Psoas muscle (tissue), 8 donors: ENCODE data around the gene ARMC10. TPM values are rescaled to one million over a fixed set of nuclear protein-coding genes. Genes with fewer than 3 reads are reported as not detected.
"Not testable (repeated sequence)": the region's sequence is repeated elsewhere in the genome, so short reads cannot be mapped to it uniquely, and the experiment has no call there.

Experiments
- ATAC-seq, 4 donors: fragments of 200-7000 bp; cut with Tn5 transposase; one replicate each; pipeline ENCODE4 v1.9.1; 2020; ENCODE audit warnings: moderate library complexity in 3 of 4, mild to moderate bottlenecking in 2 of 4
- DNase-seq, 2 donors: peaks; one replicate each; pipeline ENCODE4 v3.0.0-alpha.2; 2020
- H3K27ac ChIP-seq: fragments of 200-600 bp; one replicate; pipeline ENCODE4 v1.8.0; 2022
- H3K27me3 ChIP-seq, 3 donors: fragments of 200-600 bp in 1 of 3; one replicate each; pipeline versions ENCODE4 v1.6.1 to v1.8.0; 2013 to 2022; ENCODE audit warnings: low read length in 2 of 3, mild to moderate bottlenecking in 2 of 3, moderate library complexity in 1 of 3; ENCODE audit not compliant: insufficient read depth in 3 of 3
- H3K36me3 ChIP-seq, 2 donors: fragments of 200-600 bp in 1 of 2; one replicate each; pipeline versions ENCODE4 v1.6.1 to v1.8.0; 2013 to 2022; ENCODE audit warnings: low read depth in 1 of 2, mild to moderate bottlenecking in 1 of 2, moderate library complexity in 1 of 2; ENCODE audit not compliant: insufficient read depth in 1 of 2
- H3K4me1 ChIP-seq: fragments of 200-600 bp; one replicate; pipeline ENCODE4 v1.8.0; 2022
- H3K4me3 ChIP-seq: fragments of 200-600 bp; one replicate; pipeline ENCODE4 v1.8.0; 2022; ENCODE audit warnings: mild to moderate bottlenecking
- H3K9me3 ChIP-seq: fragments of 200-600 bp; one replicate; pipeline ENCODE4 v1.8.0; 2022
- WGBS, 3 donors: extraction: QIAGEN DNeasy Blood & Tissue Kit; methylation state at CpG; one replicate each; pipeline versions ENCODE4 v1.1.6 to v1.1.7; 2013; 5-methylcytosine and 5-hydroxymethylcytosine counted together
- intact Hi-C, 2 donors: fragments of 100-400 bp; cut with DNase I; formaldehyde crosslinking; loops; one replicate each; pipeline versions ENCODE4 v1.11.0 to v1.14.2; 2022
- polyA plus RNA-seq, 3 donors: library from polyadenylated mRNA; stranded (reverse); fragments of 200-250 nt; gene quantifications; one replicate each; pipeline ENCODE4 v1.2.3, GENCODE V29; 2013
- total RNA-seq, 4 donors: library from RNA; stranded (reverse); fragmentation: NEBNext Ultra II Directional in 2 of 4; extraction: Animal tissue kit (Norgen Biotek cat#: 25700) in 2 of 4; gene quantifications; one replicate each; pipeline versions ENCODE4 v1.2.1 to v1.2.4, GENCODE V29; 2021 to 2023
- TF ChIP-seq, protein P1 (sequence below): fragments of 200-600 bp; IDR thresholded peaks from one replicate; pipeline ENCODE4 v1.8.0; 2022; ENCODE audit warnings: antibody characterized with exemption
- donor health status: healthy with polysubstance abuse.
- donor health status: DM: no; HTN: no; CAD: no; lungs with moderate emphysema.
- donor health status: Bipolar disorder and iron deficiency.
- donor health status: healthy.
- donor health status: DM: yes; HTN: yes; CAD: no.
- donor health status: DM: no; HTN: no; CAD: no.
- donor health status: DM: no; HTN: no; CAD: no.
- donor health status: DM: yes; HTN: yes; CAD: no.

The ARMC10 gene
- total and polyA plus RNA-seq, 7 donors, result 12.6 to 26.0 (median 23.9) TPM

DNA sequence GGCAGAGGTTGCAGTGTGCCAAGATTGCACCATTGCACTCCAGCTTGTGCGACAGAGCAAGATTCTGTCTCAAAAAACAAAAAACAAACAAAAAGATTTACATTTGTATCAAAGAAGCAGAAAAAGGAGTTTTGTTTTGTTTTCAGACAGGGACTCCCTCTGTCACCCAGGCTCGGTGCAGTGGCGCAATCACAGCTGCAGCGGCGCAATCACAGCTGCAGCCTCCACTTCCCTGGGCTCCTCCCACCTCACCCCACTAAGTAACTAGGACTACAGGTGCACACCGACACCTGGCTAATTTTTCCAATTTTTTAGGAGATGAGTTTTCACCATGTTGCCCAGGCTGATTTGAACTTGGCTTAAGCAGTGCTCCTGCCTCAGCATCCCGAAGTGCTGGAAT, 1.8 kb downstream of the ARMC10 start:
- Histone ChIP-seq H3K9me3 (no peaks in the 10 kb centered on the region), H3K4me3 (no peak overlapping the region), H3K27me3 (no peaks in the 10 kb centered on the region), H3K36me3 (peaks cover 0 to 1% of the 10 kb centered on the region in 2 donors), H3K4me1 (peaks cover 19% of the 10 kb centered on the region), H3K27ac (no peak overlapping the region)
- ATAC-seq, result no peak
- TF ChIP-seq, protein P1, sequence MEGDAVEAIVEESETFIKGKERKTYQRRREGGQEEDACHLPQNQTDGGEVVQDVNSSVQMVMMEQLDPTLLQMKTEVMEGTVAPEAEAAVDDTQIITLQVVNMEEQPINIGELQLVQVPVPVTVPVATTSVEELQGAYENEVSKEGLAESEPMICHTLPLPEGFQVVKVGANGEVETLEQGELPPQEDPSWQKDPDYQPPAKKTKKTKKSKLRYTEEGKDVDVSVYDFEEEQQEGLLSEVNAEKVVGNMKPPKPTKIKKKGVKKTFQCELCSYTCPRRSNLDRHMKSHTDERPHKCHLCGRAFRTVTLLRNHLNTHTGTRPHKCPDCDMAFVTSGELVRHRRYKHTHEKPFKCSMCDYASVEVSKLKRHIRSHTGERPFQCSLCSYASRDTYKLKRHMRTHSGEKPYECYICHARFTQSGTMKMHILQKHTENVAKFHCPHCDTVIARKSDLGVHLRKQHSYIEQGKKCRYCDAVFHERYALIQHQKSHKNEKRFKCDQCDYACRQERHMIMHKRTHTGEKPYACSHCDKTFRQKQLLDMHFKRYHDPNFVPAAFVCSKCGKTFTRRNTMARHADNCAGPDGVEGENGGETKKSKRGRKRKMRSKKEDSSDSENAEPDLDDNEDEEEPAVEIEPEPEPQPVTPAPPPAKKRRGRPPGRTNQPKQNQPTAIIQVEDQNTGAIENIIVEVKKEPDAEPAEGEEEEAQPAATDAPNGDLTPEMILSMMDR, result no peak
- peak in 1 of 2 donors; percentile 30 for DNase-seq
- intact Hi-C loops, result no loop called here
- WGBS, 3 donors, result 90 to 95% (median 90%) methylated on average over 7 of the region's 7 CpGs

DNA sequence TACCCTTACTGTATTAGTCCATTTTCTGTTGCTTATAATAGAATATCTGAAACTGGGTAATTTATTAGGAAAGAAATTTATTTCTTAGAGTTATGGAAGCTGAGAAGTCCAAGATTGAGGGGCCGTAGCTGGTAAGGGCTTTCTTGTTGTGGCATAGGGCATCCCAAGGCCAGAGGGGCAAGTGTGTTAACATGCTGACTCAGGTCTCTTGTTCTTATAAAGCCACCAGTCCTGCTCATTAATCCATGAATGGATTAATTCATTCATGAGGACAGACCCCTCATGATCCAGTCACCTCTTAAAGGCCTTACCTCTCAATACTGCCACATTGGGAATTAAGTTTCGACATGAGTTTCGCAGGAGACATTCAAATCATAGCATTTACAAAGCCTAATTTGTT, 2.4 kb downstream of the ARMC10 start:
- Histone ChIP-seq H3K27ac (no peak overlapping the region), H3K9me3 (no peaks in the 10 kb centered on the region), H3K36me3 (peaks cover 0 to 7% of the 10 kb centered on the region in 2 donors), H3K4me3 (no peak overlapping the region), H3K27me3 (no peaks in the 10 kb centered on the region), H3K4me1 (peaks cover 19% of the 10 kb centered on the region)
- TF ChIP-seq, protein P1, result no peak
- ATAC-seq (no peak), DNase-seq (no peak)
- intact Hi-C loops, result no loop called here
- 96 to 98% (median 96%) methylated on average over 3 of the region's 3 CpGs for WGBS, 3 donors

DNA sequence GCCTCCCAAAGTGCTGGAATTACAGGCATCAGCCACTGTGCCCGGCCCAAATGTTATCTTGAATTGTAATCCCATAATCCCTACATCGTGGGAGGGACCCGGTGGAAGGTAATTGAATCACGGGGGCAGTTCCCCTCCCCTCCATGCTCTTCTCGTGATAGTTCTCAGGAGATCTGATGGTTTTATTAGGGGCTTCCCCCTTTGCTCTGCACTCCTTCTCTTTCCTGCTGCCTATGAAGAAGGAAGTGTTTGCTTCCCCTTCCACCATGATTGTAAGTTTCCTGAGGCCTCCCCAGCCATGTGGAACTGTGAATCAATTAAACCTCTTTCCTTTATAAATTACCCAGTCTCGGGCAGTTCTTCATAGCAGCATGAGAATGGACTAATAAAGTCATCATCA, 3.3 kb downstream of the ARMC10 start:
- intact Hi-C loops, result not testable (repeated sequence)
- WGBS, 3 donors, result 70 to 80% (median 74%) methylated on average over 6 of the region's 6 CpGs

DNA sequence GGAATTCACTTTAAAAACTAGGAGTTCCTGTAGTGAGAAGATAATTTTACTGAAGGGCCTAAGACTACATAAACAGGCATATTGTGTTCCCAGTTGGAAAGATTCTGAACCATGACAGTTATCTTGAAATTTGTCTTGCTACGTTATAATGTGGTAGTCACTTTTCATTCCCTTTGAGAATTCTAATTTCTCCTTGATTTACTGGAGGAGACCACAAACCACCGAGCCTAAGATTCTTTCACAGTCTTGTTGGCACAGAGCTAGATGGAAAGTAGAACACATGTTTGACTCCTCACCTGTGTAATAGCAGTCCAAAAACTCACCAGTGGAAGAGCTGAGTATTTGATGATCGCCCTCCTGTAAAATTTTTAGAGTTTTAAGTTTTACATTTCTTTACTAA, 4.9 kb downstream of the ARMC10 start:
- no peak overlapping the region for H3K27ac ChIP-seq
- H3K36me3 ChIP-seq, result peaks cover 0 to 27% of the 10 kb centered on the region in 2 donors
- peaks cover 13% of the 10 kb centered on the region for H3K4me1 ChIP-seq
- 72 to 78% (median 75%) methylated on average over 3 of the region's 3 CpGs for WGBS, 3 donors
- no peak overlapping the region for H3K4me3 ChIP-seq
- intact Hi-C loops, result loop anchor here in 1 of 2 donors (10.0 kb wide), 1 partner anchor 55 kb away; no protein-coding TSS in a partner anchor
- H3K27me3 ChIP-seq, result no peaks in the 10 kb centered on the region
- DNase-seq, result no peak
- H3K9me3 ChIP-seq, result no peaks in the 10 kb centered on the region
- ATAC-seq, result no peak
- TF ChIP-seq, protein P1, result no peak

More for the DNA sequence above, 3.3 kb downstream of the ARMC10 start:
- H3K4me1 ChIP-seq, result peaks cover 19% of the 10 kb centered on the region
- not testable (repeated sequence) for H3K27ac ChIP-seq, DNase-seq, H3K4me3 ChIP-seq, H3K9me3 ChIP-seq, H3K27me3 ChIP-seq, ATAC-seq
- H3K36me3 ChIP-seq, result peaks cover 0 to 11% of the 10 kb centered on the region in 2 donors

DNA sequence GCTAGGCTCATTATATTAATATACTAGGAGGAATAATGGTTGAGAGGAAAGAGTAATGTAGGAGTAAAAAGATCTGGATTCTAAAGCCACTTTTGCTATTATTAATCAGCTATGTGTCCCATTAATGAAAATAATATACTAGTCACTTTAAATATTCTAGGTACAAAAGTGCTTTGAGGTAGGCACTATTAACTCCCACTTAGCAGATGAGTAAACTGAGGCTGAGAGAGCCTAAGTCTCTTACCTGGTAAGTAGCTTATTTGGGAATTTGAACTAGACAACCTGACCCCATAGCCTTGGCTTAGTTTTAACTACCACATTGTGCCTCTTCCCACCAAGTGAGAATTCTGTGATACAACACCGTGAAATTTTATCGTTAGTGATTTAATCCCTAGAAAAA, 6.0 kb downstream of the ARMC10 start:
- peaks cover 0 to 38% of the 10 kb centered on the region in 2 donors for H3K36me3 ChIP-seq
- H3K4me1 ChIP-seq, result peaks cover 13% of the 10 kb centered on the region
- TF ChIP-seq, protein P1, result no peak
- intact Hi-C loops, result loop anchor here in 1 of 2 donors (10.0 kb wide), 1 partner anchor 54 kb away; no protein-coding TSS in a partner anchor
- H3K27me3 ChIP-seq, result no peaks in the 10 kb centered on the region
- H3K27ac ChIP-seq, result no peak overlapping the region
- DNase-seq, result no peak
- H3K4me3 ChIP-seq, result no peak overlapping the region
- WGBS, 3 donors, result 84 to 91% (median 86%) methylated on average over 2 of the region's 2 CpGs
- H3K9me3 ChIP-seq, result no peaks in the 10 kb centered on the region
- ATAC-seq, result no peak
